Lower lobe of right lung (tissue), 2 donors: ENCODE results near the gene BMAL1. TPM values are rescaled to one million over a fixed set of nuclear protein-coding genes. Genes with fewer than 3 reads are reported as not detected.

ENCODE experiments used
- ATAC-seq, 2 donors: fragments of 200-7000 bp; cut with Tn5 transposase; one replicate each; pipeline ENCODE4 v1.9.1; 2020 to 2022; ENCODE audit warnings: mild to moderate bottlenecking in 2 of 2, moderate library complexity in 2 of 2
- DNase-seq: peaks from one replicate; pipeline ENCODE4 v3.0.0-alpha.2; 2020
- H3K27ac ChIP-seq: fragments of 200-600 bp; one replicate; pipeline ENCODE4 v1.8.0; 2022
- H3K27me3 ChIP-seq: fragments of 200-600 bp; one replicate; pipeline ENCODE4 v1.8.0; 2022; ENCODE audit warnings: low read depth
- H3K36me3 ChIP-seq: fragments of 200-600 bp; one replicate; pipeline ENCODE4 v1.8.0; 2022; ENCODE audit warnings: mild to moderate bottlenecking
- H3K4me1 ChIP-seq: fragments of 200-600 bp; one replicate; pipeline ENCODE4 v1.8.0; 2022
- H3K4me3 ChIP-seq: fragments of 200-600 bp; one replicate; pipeline ENCODE4 v1.8.0; 2022; ENCODE audit warnings: mild to moderate bottlenecking
- H3K9me3 ChIP-seq: fragments of 200-600 bp; one replicate; pipeline ENCODE4 v1.8.0; 2022
- CTCF ChIP-seq: fragments of 200-600 bp; IDR thresholded peaks from one replicate; pipeline ENCODE4 v1.8.0; 2022; ENCODE audit warnings: antibody characterized with exemption, mild to moderate bottlenecking
- intact Hi-C: fragments of 100-400 bp; cut with DNase I; formaldehyde crosslinking; loops from one replicate; pipeline ENCODE4 v1.11.0; 2022
- total RNA-seq: library from RNA; stranded (reverse); fragmentation: NEBNext Ultra II Directional; extraction: Animal tissue kit (Norgen Biotek cat#: 25700); gene quantifications from one replicate; pipeline ENCODE4 v1.2.1, GENCODE V29; 2021
- donor health status: DM: no; HTN: yes; CAD: no; lungs with severe emphysema.

The BMAL1 gene
- total RNA-seq, 1 donor from 2014 or later: 25.2 TPM

GRCh38 chr11:13297917-13298356 is 20.3 kb downstream of the BMAL1 start:
- no peaks in the 10 kb centered on the region for H3K9me3 ChIP-seq
- H3K4me3 ChIP-seq: no peak overlapping the region
- peak; percentile 85 to 94 for ATAC-seq
- H3K4me1 ChIP-seq: peaks cover 48% of the 10 kb centered on the region
- H3K27ac ChIP-seq: peak overlapping the region; percentile 1
- no peaks in the 10 kb centered on the region for H3K27me3 ChIP-seq
- intact Hi-C loops: no loop called here
- DNase-seq: peak; percentile 74
- H3K36me3 ChIP-seq: no peaks in the 10 kb centered on the region
- no peak for TF ChIP-seq CTCF

DNA sequence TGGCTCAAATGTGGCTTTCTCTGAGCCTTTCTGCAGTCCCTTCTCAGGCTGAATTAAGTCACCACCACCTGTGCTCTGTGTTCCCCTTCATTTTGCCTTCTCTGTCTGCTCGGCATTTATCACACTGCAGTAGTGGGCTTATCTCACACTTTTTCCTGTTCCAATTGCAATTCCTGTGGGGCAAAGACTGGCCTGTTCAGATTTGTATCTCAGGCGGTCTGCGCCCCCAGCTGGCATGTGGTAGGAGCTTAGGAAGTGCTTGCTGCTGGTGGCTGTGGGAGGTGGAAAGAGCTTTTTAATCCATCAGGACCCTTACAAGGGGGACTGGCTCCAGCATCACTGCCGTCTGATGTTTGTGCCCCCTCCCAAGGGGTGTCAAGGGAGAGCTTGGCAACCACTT is 21.2 kb downstream of the BMAL1 start:
- no peaks in the 10 kb centered on the region for H3K9me3 ChIP-seq
- intact Hi-C loops: no loop called here
- H3K27ac ChIP-seq: no peak overlapping the region
- H3K4me3 ChIP-seq: no peak overlapping the region
- no peaks in the 10 kb centered on the region for H3K27me3 ChIP-seq
- no peak for ATAC-seq
- no peak for DNase-seq
- H3K4me1 ChIP-seq: peaks cover 56% of the 10 kb centered on the region
- TF ChIP-seq CTCF: no peak
- H3K36me3 ChIP-seq: no peaks in the 10 kb centered on the region

- no peaks in the 10 kb centered on the region for H3K36me3 ChIP-seq
- no peak for TF ChIP-seq CTCF
- no peak overlapping the region for H3K4me3 ChIP-seq
- intact Hi-C loops: no loop called here
- DNase-seq (no peak), ATAC-seq (no peak)
- peaks cover 71% of the 10 kb centered on the region for H3K4me1 ChIP-seq
- no peaks in the 10 kb centered on the region for H3K27me3 ChIP-seq
- H3K9me3 ChIP-seq: no peaks in the 10 kb centered on the region
- H3K27ac ChIP-seq: no peak overlapping the region
Observed at GRCh38 chr11:13301522-13301921, 23.9 kb downstream of the BMAL1 start.

DNA sequence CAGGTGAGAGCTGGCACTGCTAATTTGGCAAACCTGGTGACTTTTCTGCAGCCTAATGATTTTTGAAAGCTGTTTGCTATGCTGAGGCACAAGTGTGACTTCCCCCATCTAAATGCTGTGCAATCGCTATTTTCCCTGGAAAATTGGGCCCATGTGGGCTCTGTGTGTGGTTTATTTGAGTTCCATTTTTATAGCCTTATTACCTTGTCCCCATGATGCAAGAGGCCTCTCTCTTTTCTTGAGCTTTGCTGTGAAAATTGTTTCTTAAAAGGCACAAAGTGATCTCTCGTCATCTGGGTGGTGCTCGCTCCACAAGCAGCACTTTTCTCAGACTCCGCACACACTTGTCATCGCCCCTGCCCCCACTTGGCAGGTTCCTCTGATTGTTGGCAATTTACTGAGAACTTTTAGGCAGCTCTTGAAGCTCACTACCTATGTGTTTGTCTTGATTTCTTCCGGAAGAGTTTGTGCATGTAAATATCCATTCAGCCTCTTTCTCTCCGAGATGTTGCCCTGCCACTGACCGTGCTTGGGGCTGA is 24.9 kb downstream of the BMAL1 start:
- Histone ChIP-seq H3K36me3 (no peaks in the 10 kb centered on the region), H3K4me1 (peaks cover 70% of the 10 kb centered on the region), H3K27ac (peak overlapping the region; percentile 14), H3K27me3 (no peaks in the 10 kb centered on the region), H3K9me3 (no peaks in the 10 kb centered on the region), H3K4me3 (no peak overlapping the region)
- ATAC-seq (peak; percentile 23 to 48), DNase-seq (peak; percentile 64)
- intact Hi-C loops: no loop called here
- no peak for TF ChIP-seq CTCF

DNA sequence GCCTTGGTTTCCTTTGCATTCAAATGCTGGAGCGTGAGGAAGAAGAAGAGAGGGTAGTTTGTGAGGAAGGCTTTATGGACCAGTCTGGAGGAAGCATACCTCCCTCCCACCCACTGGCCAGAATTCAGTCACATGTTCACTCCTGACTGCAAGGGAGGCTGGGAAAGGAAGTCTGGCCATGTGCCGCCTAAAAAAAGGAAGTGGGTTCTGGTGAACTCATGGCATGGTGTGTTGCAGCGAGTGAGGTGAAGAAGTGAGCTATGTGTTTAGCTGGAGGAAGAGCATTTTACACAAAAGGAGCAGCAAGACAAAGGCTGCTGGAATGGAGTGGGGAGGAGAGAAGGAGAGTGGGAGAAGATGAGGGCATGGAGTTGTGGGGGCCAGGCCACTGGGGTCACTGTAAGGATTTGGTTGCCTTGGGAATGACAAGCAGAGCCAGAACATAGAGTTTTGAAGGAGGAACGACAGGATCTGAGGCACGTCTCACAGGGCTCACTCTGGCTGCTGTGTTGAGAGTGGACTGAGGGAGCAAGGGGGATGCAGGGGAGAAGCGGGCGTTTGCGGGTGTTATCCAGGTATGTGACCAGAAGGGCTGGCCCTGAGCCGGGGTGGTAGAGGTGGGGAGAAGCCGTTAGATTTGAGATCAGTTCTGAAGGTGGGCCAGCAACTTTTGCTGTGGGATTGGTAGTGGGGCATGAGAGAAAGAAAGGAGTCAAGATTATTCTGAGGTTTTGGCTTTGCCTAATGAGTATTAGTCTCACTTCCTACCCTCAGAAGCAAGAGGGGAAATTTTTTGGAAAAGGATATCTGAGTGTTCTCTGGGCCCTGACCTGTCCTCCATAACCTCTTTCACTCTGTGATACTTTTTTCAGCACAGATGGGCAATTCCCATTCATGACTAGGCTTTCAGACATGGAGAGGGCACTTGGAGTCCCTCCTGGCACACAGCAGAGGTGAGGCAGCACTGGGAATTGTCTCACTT is 26.4 kb downstream of the BMAL1 start:
- H3K4me3 ChIP-seq: no peak overlapping the region
- TF ChIP-seq CTCF: no peak
- ATAC-seq (peak; percentile 57 to 74), DNase-seq (no peak)
- intact Hi-C loops: no loop called here
- H3K27ac ChIP-seq: no peak overlapping the region
- H3K27me3 ChIP-seq: no peaks in the 10 kb centered on the region
- H3K9me3 ChIP-seq: no peaks in the 10 kb centered on the region
- H3K4me1 ChIP-seq: peaks cover 56% of the 10 kb centered on the region
- H3K36me3 ChIP-seq: no peaks in the 10 kb centered on the region
